GM20000 (cell line): ENCODE measurements around the gene ANKS4B.
"Not testable (repeated sequence)": the region's sequence is repeated elsewhere in the genome, so short reads cannot be mapped to it uniquely, and the experiment has no call there.

Source experiments
- DNase-seq: peaks from one replicate; pipeline ENCODE4 v3.0.0; 2012; ENCODE audit warnings: low spot score
- TF ChIP-seq, protein P1 (sequence below): IDR thresholded peaks from 2 replicates; pipeline ENCODE4 v1.5.1; 2012; ENCODE audit warnings: mild to moderate bottlenecking, control low read depth; ENCODE audit errors: extremely low read depth, missing control alignments

The ANKS4B gene

DNA sequence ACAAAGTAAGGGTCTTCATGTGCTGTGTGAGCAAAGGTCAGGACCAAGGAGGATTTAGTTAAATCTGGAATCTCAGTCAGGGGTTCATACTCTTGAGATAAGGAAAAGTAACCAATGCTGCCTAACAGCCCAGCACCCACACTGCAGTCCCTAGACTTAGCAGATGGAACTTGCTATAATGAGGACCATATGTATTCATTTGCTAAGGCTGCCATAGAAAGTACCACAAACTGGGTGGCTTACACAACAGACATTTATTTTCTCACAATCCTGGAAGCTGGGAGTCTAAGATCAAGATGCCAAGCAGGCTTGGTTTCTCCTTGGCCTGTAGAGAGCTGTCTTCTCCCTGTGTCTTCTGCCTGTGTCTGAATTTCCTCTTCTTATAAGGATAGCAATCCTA, 42.9 kb upstream of the ANKS4B start:
- DNase-seq, result no peak
- TF ChIP-seq, protein P1, sequence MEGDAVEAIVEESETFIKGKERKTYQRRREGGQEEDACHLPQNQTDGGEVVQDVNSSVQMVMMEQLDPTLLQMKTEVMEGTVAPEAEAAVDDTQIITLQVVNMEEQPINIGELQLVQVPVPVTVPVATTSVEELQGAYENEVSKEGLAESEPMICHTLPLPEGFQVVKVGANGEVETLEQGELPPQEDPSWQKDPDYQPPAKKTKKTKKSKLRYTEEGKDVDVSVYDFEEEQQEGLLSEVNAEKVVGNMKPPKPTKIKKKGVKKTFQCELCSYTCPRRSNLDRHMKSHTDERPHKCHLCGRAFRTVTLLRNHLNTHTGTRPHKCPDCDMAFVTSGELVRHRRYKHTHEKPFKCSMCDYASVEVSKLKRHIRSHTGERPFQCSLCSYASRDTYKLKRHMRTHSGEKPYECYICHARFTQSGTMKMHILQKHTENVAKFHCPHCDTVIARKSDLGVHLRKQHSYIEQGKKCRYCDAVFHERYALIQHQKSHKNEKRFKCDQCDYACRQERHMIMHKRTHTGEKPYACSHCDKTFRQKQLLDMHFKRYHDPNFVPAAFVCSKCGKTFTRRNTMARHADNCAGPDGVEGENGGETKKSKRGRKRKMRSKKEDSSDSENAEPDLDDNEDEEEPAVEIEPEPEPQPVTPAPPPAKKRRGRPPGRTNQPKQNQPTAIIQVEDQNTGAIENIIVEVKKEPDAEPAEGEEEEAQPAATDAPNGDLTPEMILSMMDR, result no peak

DNA sequence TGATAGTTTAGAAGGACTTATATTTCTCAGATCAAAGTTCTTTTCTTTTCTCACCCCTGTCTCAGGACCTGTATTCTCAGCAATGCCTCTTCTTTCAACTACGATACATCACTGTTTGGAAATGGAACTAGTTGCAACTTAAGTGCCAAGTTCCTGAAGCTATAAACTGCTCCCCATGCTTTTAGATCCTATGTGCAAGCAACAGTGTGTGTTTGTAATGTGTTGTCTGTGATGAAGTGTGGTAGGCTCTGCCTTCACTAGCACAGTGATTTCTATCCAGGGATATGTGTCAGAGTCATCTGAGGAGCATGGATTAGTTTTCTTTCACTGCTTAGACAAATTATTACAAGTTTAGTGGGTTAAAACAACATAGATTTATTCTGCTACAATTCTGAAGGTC, 40.5 kb upstream of the ANKS4B start:
- no peak for DNase-seq
- TF ChIP-seq, protein P1, result no peak

GRCh38 chr16:21194771-21195301, 38.7 kb upstream of the ANKS4B start:
- TF ChIP-seq, protein P1, result no peak
- DNase-seq, result peak; percentile 19

- DNase-seq, result not testable (repeated sequence)
Measured at GRCh38 chr16:21195330-21195729, 38.2 kb upstream of the ANKS4B start.

GRCh38 chr16:21197112-21197511, 36.4 kb upstream of the ANKS4B start:
- no peak for DNase-seq
- TF ChIP-seq, protein P1, result no peak

- TF ChIP-seq, protein P1, result no peak
- DNase-seq, result no peak
Measured at GRCh38 chr16:21197621-21198020, 35.9 kb upstream of the ANKS4B start.

DNA sequence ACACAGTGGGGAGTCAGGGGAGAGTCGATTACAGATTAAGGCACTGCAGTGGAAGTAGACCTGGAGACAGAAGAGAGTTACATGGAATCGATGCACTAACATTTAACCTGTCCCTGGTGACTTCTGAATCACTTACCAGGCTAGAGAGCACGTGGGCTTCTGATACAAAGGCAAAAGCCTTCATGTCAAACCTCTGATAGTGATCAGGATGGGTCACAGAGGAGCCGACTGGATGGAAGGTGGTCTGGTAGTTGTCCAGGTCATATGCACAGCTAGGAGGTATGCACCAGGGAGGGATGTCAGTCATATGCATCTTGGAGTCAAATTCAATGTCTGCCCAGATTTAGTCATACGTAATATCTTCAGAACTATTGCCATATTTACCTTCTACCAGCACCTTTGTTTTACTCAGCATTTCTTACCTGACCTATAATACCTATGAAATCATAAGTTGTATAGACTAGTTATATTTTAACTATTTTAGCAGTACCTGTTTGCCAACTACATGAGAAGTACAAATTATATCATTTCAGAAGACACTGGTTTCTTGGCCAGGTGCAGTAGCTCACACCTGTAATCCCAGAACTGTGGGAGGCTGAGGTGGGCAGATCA, 33.8 kb upstream of the ANKS4B start:
- DNase-seq, result no peak
- TF ChIP-seq, protein P1, result no peak

GRCh38 chr16:21203155-21203797, 30.2 kb upstream of the ANKS4B start:
- TF ChIP-seq, protein P1, result no peak
- no peak for DNase-seq
